HG03045 (cell line): ENCODE data around the gene GRPR.
"Not testable (repeated sequence)": the region's sequence is repeated elsewhere in the genome, so short reads cannot be mapped to it uniquely, and the experiment has no call there.

Source experiments
- ATAC-seq: cut with Tn5 transposase; IDR thresholded peaks from one replicate; pipeline ENCODE4 v1.9.1; 2021; ENCODE audit warnings: mild to moderate bottlenecking, moderate library complexity; ENCODE audit not compliant: unreplicated experiment

GRPR gene

GRCh38 chrX:16175329-16176061 is 52.1 kb downstream of the GRPR start:
- no peak for ATAC-seq

GRCh38 chrX:16177260-16177659 is 53.9 kb downstream of the GRPR start:
- ATAC-seq, result no peak

- ATAC-seq, result not testable (repeated sequence)
These were observed 60.5 kb downstream of the GRPR start for GRCh38 chrX:16183843-16184242.

GRCh38 chrX:16185725-16186136 is 62.4 kb downstream of the GRPR start:
- peak; percentile 69 for ATAC-seq

- no peak for ATAC-seq
These were observed 63.1 kb downstream of the GRPR start for GRCh38 chrX:16186380-16187007.

GRCh38 chrX:16187024-16187760 is 63.8 kb downstream of the GRPR start:
- ATAC-seq, result no peak

GRCh38 chrX:16188687-16189086 is 65.3 kb downstream of the GRPR start:
- ATAC-seq, result no peak

- no peak for ATAC-seq
These were observed 68.2 kb downstream of the GRPR start for GRCh38 chrX:16191605-16192004.

GRCh38 chrX:16196829-16197228 is 73.5 kb downstream of the GRPR start:
- no peak for ATAC-seq

- ATAC-seq, result no peak
These were observed 76.0 kb downstream of the GRPR start for GRCh38 chrX:16199343-16199742.

- ATAC-seq, result no peak
These were observed 79.6 kb downstream of the GRPR start for GRCh38 chrX:16202943-16203342.
